H7 (cell line): ENCODE results near the gene SHLD3. TPM values are rescaled to one million over a fixed set of nuclear protein-coding genes. Genes with fewer than 3 reads are reported as not detected.
"Not testable (repeated sequence)": the region's sequence is repeated elsewhere in the genome, so short reads cannot be mapped to it uniquely, and the experiment has no call there.

Experiments
- DNase-seq: peaks from one replicate; pipeline ENCODE4 v3.0.0; 2012
- H3K27me3 ChIP-seq: 2 replicates; pipeline ENCODE4 v1.6.0; 2011; ENCODE audit warnings: mild to moderate bottlenecking, low read length; ENCODE audit not compliant: control insufficient read depth, insufficient read depth
- H3K36me3 ChIP-seq: replicated peaks from 2 replicates; pipeline ENCODE4 v1.5.1; 2011; ENCODE audit warnings: low read length; ENCODE audit not compliant: control insufficient read depth, insufficient read depth
- H3K4me3 ChIP-seq: 2 replicates; pipeline ENCODE4 v1.5.1; 2011; ENCODE audit warnings: low read depth, mild to moderate bottlenecking, control low read depth, low read length, moderate library complexity; ENCODE audit not compliant: insufficient read depth
- total RNA-seq: library from RNA; depleted of rRNA; stranded (reverse); fragments of >200 nt; shearing (Covaris generic); gene quantifications from 2 replicates; pipeline ENCODE4 v1.2.3, GENCODE V29; 2014; rRNA removed

SHLD3 gene
- 2.0 and 2.4 TPM in 2 replicates for total RNA-seq

GRCh38 chr5:65624571-65625555 lies at the start of gene SHLD3, which contains the start of gene TRAPPC13:
TSS of gene SHLD3 (plus strand) at chr5:65625027. CDS start at chr5:65629588, 4,561 bp downstream.
TSS of gene TRAPPC13 (plus strand) at chr5:65625027. CDS start at chr5:65625061, 34 bp downstream.
- no peaks in the 10 kb centered on the region; the same call in none of the 2 replicates for H3K36me3 ChIP-seq
- H3K27me3 ChIP-seq, result no peaks in the 10 kb centered on the region
- peak within 1 kb of the TSS; percentile 97 for H3K4me3 ChIP-seq
- DNase-seq, result peak; percentile 72

GRCh38 chr5:65577141-65577540 lies 47.7 kb upstream of the SHLD3 start:
- no peak for DNase-seq
- no peaks in the 10 kb centered on the region; the same call in none of the 2 replicates for H3K36me3 ChIP-seq
- H3K27me3 ChIP-seq, result no peaks in the 10 kb centered on the region
- no peak overlapping the region for H3K4me3 ChIP-seq

GRCh38 chr5:65588694-65589093 lies 36.1 kb upstream of the SHLD3 start:
- no peaks in the 10 kb centered on the region for H3K27me3 ChIP-seq
- no peak overlapping the region for H3K4me3 ChIP-seq
- DNase-seq, result no peak
- H3K36me3 ChIP-seq, result peaks cover 7% of the 10 kb centered on the region

- H3K4me3 ChIP-seq, H3K36me3 ChIP-seq, H3K27me3 ChIP-seq: not testable (repeated sequence)
Measured at GRCh38 chr5:65601761-65602160, 23.1 kb upstream of the SHLD3 start.

GRCh38 chr5:65611524-65611923 lies 13.3 kb upstream of the SHLD3 start:
- no peak for DNase-seq
- Histone ChIP-seq H3K36me3 (peaks cover 1% of the 10 kb centered on the region), H3K27me3 (no peaks in the 10 kb centered on the region), H3K4me3 (no peak overlapping the region)

More at GRCh38 chr5:65601761-65602160, 23.1 kb upstream of the SHLD3 start:
- DNase-seq, result not testable (repeated sequence)

- no peak for DNase-seq
- Histone ChIP-seq H3K27me3 (no peaks in the 10 kb centered on the region), H3K36me3 (peaks cover 1% of the 10 kb centered on the region), H3K4me3 (no peak overlapping the region)
Measured at GRCh38 chr5:65612298-65612907, 12.4 kb upstream of the SHLD3 start.

GRCh38 chr5:65620021-65620420 lies 4.8 kb upstream of the SHLD3 start:
- Histone ChIP-seq H3K36me3 (no peaks in the 10 kb centered on the region), H3K4me3 (no peak overlapping the region), H3K27me3 (no peaks in the 10 kb centered on the region)
- DNase-seq, result no peak

GRCh38 chr5:65621961-65622360 lies 2.9 kb upstream of the SHLD3 start:
- H3K4me3 ChIP-seq, result not testable (repeated sequence)

GRCh38 chr5:65623482-65623881 lies 1.3 kb upstream of the SHLD3 start:
- no peak for DNase-seq
- no peaks in the 10 kb centered on the region; the same call in 1 of the 2 replicates for H3K36me3 ChIP-seq
- peak overlapping the region; percentile 97 for H3K4me3 ChIP-seq
- no peaks in the 10 kb centered on the region for H3K27me3 ChIP-seq

More at GRCh38 chr5:65621961-65622360, 2.9 kb upstream of the SHLD3 start:
- not testable (repeated sequence) for H3K36me3 ChIP-seq, H3K27me3 ChIP-seq, DNase-seq

- Histone ChIP-seq H3K27me3 (no peaks in the 10 kb centered on the region), H3K4me3 (peak within 1 kb of the TSS; percentile 97)
Measured at GRCh38 chr5:65624025-65624570, 729 bp upstream of the SHLD3 start, which contains the start of gene TRIM23. TSS of gene TRIM23 (minus strand) at chr5:65624333. CDS start at chr5:65624274, 59 bp downstream.

GRCh38 chr5:65625743-65626142 lies 916 bp downstream of the SHLD3 start:
- Histone ChIP-seq H3K27me3 (no peaks in the 10 kb centered on the region), H3K36me3 (no peaks in the 10 kb centered on the region; the same call in none of the 2 replicates), H3K4me3 (peak overlapping the region; percentile 97)
- no peak for DNase-seq

More at GRCh38 chr5:65624025-65624570, 729 bp upstream of the SHLD3 start, which contains the start of gene TRIM23:
- no peaks in the 10 kb centered on the region; the same call in 1 of the 2 replicates for H3K36me3 ChIP-seq
- peak; percentile 81 for DNase-seq

- Histone ChIP-seq H3K27me3 (no peaks in the 10 kb centered on the region), H3K4me3 (no peak overlapping the region), H3K36me3 (no peaks in the 10 kb centered on the region; the same call in none of the 2 replicates)
- no peak for DNase-seq
Measured at GRCh38 chr5:65630981-65631380, 6.2 kb downstream of the SHLD3 start.

GRCh38 chr5:65640240-65640639 lies 15.4 kb downstream of the SHLD3 start:
- 0 out of 2 replicates have a peak, but pooled peaks cover 4% of the 10 kb centered on the region for H3K36me3 ChIP-seq
- DNase-seq, result no peak
- H3K27me3 ChIP-seq, result no peaks in the 10 kb centered on the region
- no peak overlapping the region for H3K4me3 ChIP-seq

- no peak for DNase-seq
- no peaks in the 10 kb centered on the region; the same call in 1 of the 2 replicates for H3K36me3 ChIP-seq
- H3K27me3 ChIP-seq, result no peaks in the 10 kb centered on the region
- H3K4me3 ChIP-seq, result no peak overlapping the region
Measured at GRCh38 chr5:65646938-65647337, 22.1 kb downstream of the SHLD3 start.
